Thoracic aorta (tissue), 2 donors: ENCODE data around the gene RBPMS2. TPM values are rescaled to one million over a fixed set of nuclear protein-coding genes. Genes with fewer than 3 reads are reported as not detected.

Experiments used
- ATAC-seq: fragments of 150-250 bp; one replicate; pipeline ENCODE4 v1.8.0; 2017; ENCODE audit warnings: low read depth; ENCODE audit not compliant: insufficient number of reproducible peaks, low FRiP score
- DNase-seq: peaks from one replicate; pipeline ENCODE4 v3.0.0-alpha.2; 2020; ENCODE audit warnings: low spot score
- H3K27ac ChIP-seq, 2 donors: fragments of 200-600 bp; sonication (generic); 1 replicate in 1 of 2; 2 replicates in 1 of 2; pipeline ENCODE4 v1.5.1; 2016; ENCODE audit warnings: mild to moderate bottlenecking in 2 of 2, moderate library complexity in 2 of 2
- H3K27me3 ChIP-seq: fragments of 200-600 bp; sonication (generic); replicated peaks from 2 replicates; pipeline ENCODE4 v1.6.0; 2016; ENCODE audit warnings: mild to moderate bottlenecking; ENCODE audit not compliant: insufficient read depth
- H3K36me3 ChIP-seq: fragments of 200-600 bp; sonication (generic); one replicate; pipeline ENCODE4 v1.5.1; 2016
- H3K4me1 ChIP-seq, 2 donors: fragments of 200-600 bp; sonication (generic); 1 replicate in 1 of 2; 2 replicates in 1 of 2; pipeline versions ENCODE4 v1.5.1 to v1.6.0; 2016; ENCODE audit warnings: low read depth in 2 of 2, mild to moderate bottlenecking in 1 of 2; ENCODE audit not compliant: control insufficient read depth in 1 of 2
- H3K4me3 ChIP-seq: fragments of 200-600 bp; sonication (generic); 2 replicates; pipeline ENCODE4 v1.5.1; 2016; ENCODE audit warnings: mild to moderate bottlenecking
- H3K9me3 ChIP-seq: fragments of 200-600 bp; sonication (generic); 2 replicates; pipeline ENCODE4 v1.5.1; 2016
- CTCF ChIP-seq: fragments of 200-600 bp; sonication (generic); IDR thresholded peaks from one replicate; pipeline ENCODE4 v1.5.1; 2019; ENCODE audit warnings: antibody characterized with exemption
- total RNA-seq, 2 donors: library from RNA; depleted of rRNA; stranded (reverse); fragments of >200 nt; gene quantifications; one replicate each; pipeline versions ENCODE4 v1.1.0 to v1.2.3, GENCODE V29; 2016

RBPMS2 gene
- total RNA-seq, 2 donors from 2014 or later = 4.4 TPM; not detected in 1

- Histone ChIP-seq H3K27ac (no peak overlapping the region), H3K36me3 (no peaks in the 10 kb centered on the region), H3K27me3 (no peaks in the 10 kb centered on the region), H3K4me1 (no peaks in the 10 kb centered on the region), H3K9me3 (no peaks in the 10 kb centered on the region), H3K4me3 (no peak overlapping the region)
- ATAC-seq (no peak), DNase-seq (no peak)
- no peak for TF ChIP-seq CTCF
Observed at GRCh38 chr15:64712353-64712752, 63.0 kb downstream of the RBPMS2 start.

GRCh38 chr15:64710676-64711428 is 64.5 kb downstream of the RBPMS2 start:
- H3K36me3 ChIP-seq = no peaks in the 10 kb centered on the region
- no peaks in the 10 kb centered on the region for H3K27me3 ChIP-seq
- ATAC-seq (no peak), DNase-seq (no peak)
- no peaks in the 10 kb centered on the region for H3K9me3 ChIP-seq
- no peaks in the 10 kb centered on the region for H3K4me1 ChIP-seq
- no peak overlapping the region for H3K4me3 ChIP-seq
- no peak for TF ChIP-seq CTCF
- no peak overlapping the region for H3K27ac ChIP-seq

GRCh38 chr15:64706011-64706911 is 69.1 kb downstream of the RBPMS2 start:
- DNase-seq (no peak), ATAC-seq (no peak)
- no peak for TF ChIP-seq CTCF
- Histone ChIP-seq H3K27ac (no peak overlapping the region), H3K27me3 (no peaks in the 10 kb centered on the region), H3K4me1 (peaks cover 10 to 16% of the 10 kb centered on the region in 2 donors), H3K4me3 (no peak overlapping the region), H3K36me3 (no peaks in the 10 kb centered on the region), H3K9me3 (no peaks in the 10 kb centered on the region)

GRCh38 chr15:64705006-64705405 is 70.4 kb downstream of the RBPMS2 start:
- Histone ChIP-seq H3K36me3 (no peaks in the 10 kb centered on the region), H3K27me3 (no peaks in the 10 kb centered on the region), H3K4me3 (no peak overlapping the region), H3K4me1 (peaks cover 23 to 28% of the 10 kb centered on the region in 2 donors), H3K9me3 (no peaks in the 10 kb centered on the region), H3K27ac (no peak overlapping the region)
- ATAC-seq (no peak), DNase-seq (no peak)
- no peak for TF ChIP-seq CTCF

GRCh38 chr15:64703632-64703959 is 71.8 kb downstream of the RBPMS2 start:
- ATAC-seq (no peak), DNase-seq (no peak)
- no peaks in the 10 kb centered on the region for H3K27me3 ChIP-seq
- peak overlapping the region; percentile 81 to 88 for H3K27ac ChIP-seq
- H3K9me3 ChIP-seq = no peaks in the 10 kb centered on the region
- H3K36me3 ChIP-seq = no peaks in the 10 kb centered on the region
- peak overlapping the region; percentile 92 for H3K4me3 ChIP-seq
- peaks cover 37 to 42% of the 10 kb centered on the region in 2 donors for H3K4me1 ChIP-seq
- no peak for TF ChIP-seq CTCF
